Measurements from ENCODE around the gene SBNO2.

DNA sequence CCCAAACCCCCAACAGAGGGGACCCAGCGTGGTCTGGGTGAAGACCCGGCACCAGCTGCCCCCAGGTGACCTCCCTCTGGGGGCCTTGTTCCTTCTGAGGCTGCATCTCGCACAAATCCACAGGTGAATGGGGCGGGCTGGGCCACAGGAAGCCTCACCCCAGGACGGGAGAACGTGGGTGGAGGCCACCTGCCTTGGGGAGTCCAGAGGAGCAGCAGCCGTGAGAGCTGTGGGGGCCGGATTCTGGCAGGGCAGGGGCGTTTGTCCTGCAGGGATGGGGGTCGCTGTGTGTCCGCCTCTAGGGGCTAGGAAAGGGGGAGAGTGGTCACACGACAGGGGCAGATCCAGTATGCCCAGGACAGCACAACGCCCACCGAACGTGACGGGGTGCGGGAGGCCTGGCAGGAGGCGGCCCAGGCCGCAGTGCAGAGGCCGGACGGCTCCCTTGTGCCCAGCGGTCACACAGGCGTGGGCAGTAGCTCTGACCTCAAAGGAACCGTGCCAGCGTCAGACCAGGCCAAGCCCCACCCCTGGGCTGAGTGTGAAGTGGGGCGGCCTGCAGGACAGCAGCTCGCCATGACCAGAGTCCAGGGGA, 85.6 kb downstream of the SBNO2 start:
- TF ChIP-seq, protein P1, sequence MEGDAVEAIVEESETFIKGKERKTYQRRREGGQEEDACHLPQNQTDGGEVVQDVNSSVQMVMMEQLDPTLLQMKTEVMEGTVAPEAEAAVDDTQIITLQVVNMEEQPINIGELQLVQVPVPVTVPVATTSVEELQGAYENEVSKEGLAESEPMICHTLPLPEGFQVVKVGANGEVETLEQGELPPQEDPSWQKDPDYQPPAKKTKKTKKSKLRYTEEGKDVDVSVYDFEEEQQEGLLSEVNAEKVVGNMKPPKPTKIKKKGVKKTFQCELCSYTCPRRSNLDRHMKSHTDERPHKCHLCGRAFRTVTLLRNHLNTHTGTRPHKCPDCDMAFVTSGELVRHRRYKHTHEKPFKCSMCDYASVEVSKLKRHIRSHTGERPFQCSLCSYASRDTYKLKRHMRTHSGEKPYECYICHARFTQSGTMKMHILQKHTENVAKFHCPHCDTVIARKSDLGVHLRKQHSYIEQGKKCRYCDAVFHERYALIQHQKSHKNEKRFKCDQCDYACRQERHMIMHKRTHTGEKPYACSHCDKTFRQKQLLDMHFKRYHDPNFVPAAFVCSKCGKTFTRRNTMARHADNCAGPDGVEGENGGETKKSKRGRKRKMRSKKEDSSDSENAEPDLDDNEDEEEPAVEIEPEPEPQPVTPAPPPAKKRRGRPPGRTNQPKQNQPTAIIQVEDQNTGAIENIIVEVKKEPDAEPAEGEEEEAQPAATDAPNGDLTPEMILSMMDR (IDR thresholded peaks at IDR 0.05): no peak
- TF ChIP-seq EP300 (IDR thresholded peaks at IDR 0.05) (no peak), POLR2A (IDR thresholded peaks at IDR 0.05) (no peak), POLR2AphosphoS5 (IDR thresholded peaks at IDR 0.05) (peak in 1 of 3 donors; percentile 1)

All from stomach (tissue), 4 donors.